HG02759 (cell line): Measurements from ENCODE around the gene TNFRSF8.

Experiments used
- ATAC-seq: cut with Tn5 transposase; IDR thresholded peaks from one replicate; pipeline ENCODE4 v1.9.1; 2021; ENCODE audit warnings: mild to moderate bottlenecking, moderate library complexity; ENCODE audit not compliant: unreplicated experiment

TNFRSF8 gene

GRCh38 chr1:12172042-12172851 lies 109.1 kb downstream of the TNFRSF8 start:
- ATAC-seq = no peak

GRCh38 chr1:12173041-12173509 lies 110.0 kb downstream of the TNFRSF8 start:
- no peak for ATAC-seq

GRCh38 chr1:12173631-12174121 lies 110.6 kb downstream of the TNFRSF8 start:
- no peak for ATAC-seq

- no peak for ATAC-seq
Measured at GRCh38 chr1:12174924-12175810, 112.1 kb downstream of the TNFRSF8 start.

GRCh38 chr1:12176298-12177118 lies 113.4 kb downstream of the TNFRSF8 start:
- no peak for ATAC-seq

- ATAC-seq = no peak
Measured at GRCh38 chr1:12177156-12177998, 114.3 kb downstream of the TNFRSF8 start.

- no peak for ATAC-seq
Measured at GRCh38 chr1:12177999-12178441, 114.9 kb downstream of the TNFRSF8 start.

GRCh38 chr1:12178511-12178910 lies 115.4 kb downstream of the TNFRSF8 start:
- no peak for ATAC-seq

- ATAC-seq = no peak
Measured at GRCh38 chr1:12179111-12179519, 116.0 kb downstream of the TNFRSF8 start.

- no peak for ATAC-seq
Measured at GRCh38 chr1:12179676-12180075, 116.6 kb downstream of the TNFRSF8 start.

- no peak for ATAC-seq
Measured at GRCh38 chr1:12180315-12180714, 117.2 kb downstream of the TNFRSF8 start.

GRCh38 chr1:12180903-12181302 lies 117.8 kb downstream of the TNFRSF8 start:
- ATAC-seq = no peak

GRCh38 chr1:12181568-12181967 lies 118.5 kb downstream of the TNFRSF8 start:
- no peak for ATAC-seq

- ATAC-seq = no peak
Measured at GRCh38 chr1:12182410-12182984, 119.4 kb downstream of the TNFRSF8 start.

- ATAC-seq = no peak
Measured at GRCh38 chr1:12183095-12183794, 120.1 kb downstream of the TNFRSF8 start.

- no peak for ATAC-seq
Measured at GRCh38 chr1:12184008-12184681, 121.0 kb downstream of the TNFRSF8 start.

- ATAC-seq = no peak
Measured at GRCh38 chr1:12185036-12185917, 122.2 kb downstream of the TNFRSF8 start.
